HG03108 (cell line): ENCODE results near the gene GCK.
"Not testable (repeated sequence)": the region's sequence is repeated elsewhere in the genome, so short reads cannot be mapped to it uniquely, and the experiment has no call there.

ENCODE experiments used
- ATAC-seq: cut with Tn5 transposase; IDR thresholded peaks from one replicate; pipeline ENCODE4 v1.9.1; 2021; ENCODE audit warnings: moderate library complexity; ENCODE audit not compliant: unreplicated experiment

Gene GCK

DNA sequence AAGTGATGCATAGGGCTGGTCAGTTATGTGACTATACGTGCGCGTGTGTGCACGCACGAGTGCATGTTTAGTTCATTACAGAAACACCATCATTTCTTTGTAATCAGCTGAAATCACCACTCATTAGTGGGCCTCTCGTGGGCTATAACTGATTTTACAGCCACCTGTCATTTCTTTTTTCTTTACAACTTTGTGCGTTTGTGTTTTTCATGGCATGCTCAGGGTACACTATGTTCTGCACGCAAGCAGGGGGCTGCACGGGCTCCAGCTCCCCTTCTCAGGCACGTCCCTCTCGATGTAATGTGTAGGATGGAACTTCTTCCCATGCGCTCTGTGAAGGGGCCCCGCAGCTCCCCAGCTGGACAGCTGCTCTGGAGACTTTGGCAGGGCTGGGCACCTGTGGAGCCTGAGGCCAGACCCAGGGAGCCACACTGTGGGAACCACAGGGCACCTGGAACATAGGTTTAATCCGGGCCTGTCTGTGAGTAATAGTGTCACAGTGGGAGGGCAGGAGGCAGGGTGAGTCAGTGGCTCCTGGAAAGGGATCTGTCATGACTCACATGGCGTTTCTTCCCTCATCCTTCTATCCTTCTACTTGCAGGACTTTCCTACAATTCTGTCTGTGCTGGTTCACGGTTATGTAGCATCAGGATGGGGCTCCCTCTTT lies 4.9 kb downstream of the GCK start:
- no peak for ATAC-seq

DNA sequence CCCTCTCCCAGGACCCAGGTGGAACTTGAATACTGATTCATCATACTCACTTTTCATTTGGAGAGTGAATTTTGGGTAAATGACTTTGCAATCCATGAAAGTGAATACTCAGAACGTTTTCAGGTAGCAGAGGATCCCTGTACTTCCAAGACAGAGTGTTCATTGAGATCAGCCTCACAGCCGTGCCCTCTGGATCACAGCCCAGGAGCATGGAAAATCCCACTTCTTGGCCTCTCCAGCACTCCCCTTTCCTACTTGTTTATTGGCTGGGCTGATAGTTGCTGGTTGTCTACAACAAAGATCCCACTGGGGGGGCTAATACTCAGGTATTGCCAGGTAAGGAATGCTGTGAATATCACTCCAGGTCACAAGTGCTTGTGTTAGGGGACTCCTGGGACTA lies 5.9 kb downstream of the GCK start:
- no peak for ATAC-seq

DNA sequence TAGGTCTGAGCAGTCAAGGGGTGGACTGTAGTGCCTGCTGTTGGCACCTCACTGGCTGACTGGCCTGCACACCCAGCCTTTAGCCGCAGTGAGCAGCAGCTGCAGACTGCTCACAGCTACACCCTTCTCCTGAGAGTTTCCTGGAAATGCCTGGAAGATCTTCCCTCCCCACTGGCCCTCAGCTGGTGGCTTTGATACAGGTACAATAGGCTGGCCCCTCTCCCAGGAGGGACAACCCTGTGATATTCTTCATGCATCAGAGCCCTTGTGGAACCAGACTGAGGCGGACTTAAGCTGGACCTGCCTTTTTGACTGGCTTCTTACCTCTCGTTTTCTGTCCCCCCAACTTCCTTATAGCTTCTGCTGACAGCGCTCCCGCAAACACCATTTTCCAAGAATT lies 6.4 kb downstream of the GCK start:
- ATAC-seq, result no peak

DNA sequence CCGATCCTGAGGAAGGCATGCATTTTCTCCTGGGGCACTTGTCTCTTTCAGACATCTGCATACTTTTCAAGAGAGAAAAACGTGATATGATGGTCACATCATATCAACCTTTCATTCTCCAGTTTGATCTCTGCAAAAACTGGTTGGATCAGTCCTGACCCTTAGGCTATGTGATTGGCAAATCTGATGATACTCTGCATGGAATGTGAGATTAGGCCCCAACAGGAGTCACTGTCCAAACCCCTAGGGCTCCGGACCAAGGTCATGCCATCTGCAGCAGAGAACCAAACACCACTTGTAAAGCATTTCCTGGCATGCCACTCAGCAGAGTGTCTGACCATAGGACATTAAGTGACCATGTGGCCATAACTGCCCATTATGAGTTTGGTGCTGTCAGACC lies 8.6 kb downstream of the GCK start:
- no peak for ATAC-seq

DNA sequence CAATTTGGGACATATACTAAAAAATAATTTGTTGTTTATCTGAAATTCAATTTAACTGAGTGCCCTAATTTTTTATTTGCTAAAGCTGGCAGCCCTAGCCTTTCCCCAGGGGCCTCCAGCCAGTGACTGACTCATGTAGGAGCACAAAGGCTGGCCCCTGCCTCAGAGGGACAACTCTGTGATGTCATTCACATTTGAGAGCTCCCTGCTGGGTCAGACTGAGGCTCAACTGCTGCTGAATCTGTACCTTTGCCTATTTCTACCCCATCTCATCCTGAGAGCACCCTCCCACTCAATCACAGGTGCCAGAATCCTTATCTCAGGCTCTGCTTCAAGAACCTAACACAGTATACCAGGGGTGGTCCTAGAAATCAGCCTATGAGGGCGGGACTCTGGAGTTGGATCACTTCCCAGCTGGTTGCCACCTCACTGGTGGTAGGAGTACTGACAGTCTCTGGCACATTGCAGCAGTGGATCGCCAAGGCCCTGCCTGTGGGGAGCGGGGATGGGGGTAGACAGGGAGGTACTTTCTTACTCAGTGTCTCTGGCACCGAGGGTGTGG lies 11.6 kb downstream of the GCK start:
- ATAC-seq, result no peak

DNA sequence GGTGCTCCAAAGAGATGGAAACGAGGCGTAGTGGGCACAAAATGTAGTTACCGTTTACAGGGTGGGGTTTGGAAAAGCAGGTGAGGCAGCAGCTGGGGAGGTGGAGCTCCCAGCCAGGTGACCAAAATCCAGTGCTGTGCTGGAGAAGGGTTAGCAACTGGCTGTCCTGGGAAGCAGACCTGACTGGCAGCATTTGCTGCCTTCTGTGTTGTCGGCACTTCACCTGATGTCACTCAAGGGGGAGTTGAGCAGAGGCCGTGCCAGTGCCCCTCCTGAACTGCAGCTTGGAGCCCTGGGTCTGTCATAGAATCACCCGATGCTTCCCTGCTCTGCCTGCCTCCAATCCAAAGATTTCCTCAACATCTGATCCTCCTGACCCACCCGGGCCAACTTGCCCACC lies 12.8 kb downstream of the GCK start:
- ATAC-seq, result no peak

DNA sequence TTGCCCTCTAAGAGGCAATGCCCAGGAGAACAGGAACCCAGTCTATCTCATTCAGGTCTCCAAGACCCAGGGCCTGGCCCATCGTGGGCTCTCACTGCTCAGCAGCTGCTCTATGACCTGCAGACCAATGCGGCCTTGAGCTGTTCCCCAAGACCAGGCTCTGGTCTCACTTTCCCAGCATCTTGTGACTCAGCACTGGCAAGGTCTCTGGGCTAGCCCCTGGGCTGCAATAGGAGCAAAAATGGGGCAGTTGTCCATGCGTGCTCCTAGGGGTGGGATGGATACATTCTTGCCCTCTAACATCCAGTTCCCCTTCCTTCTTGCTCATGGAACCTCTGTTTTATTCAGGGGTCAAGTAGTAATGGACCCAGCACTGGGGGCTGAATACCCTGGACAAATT lies 13.5 kb downstream of the GCK start:
- no peak for ATAC-seq

DNA sequence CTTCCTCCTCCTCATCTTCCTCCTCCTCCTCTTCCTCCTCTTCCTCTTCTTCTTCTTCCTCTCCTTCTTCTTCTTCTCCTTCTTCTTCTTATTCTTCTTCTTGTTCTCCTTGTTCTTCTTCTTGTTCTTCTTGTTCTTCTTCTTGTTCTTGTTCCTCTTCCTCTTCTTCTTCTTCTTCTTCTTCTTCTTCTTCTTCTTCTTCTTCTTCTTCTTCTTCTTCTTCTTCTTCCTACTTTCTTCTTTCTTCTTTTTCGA lies 14.6 kb downstream of the GCK start:
- ATAC-seq, result not testable (repeated sequence)

DNA sequence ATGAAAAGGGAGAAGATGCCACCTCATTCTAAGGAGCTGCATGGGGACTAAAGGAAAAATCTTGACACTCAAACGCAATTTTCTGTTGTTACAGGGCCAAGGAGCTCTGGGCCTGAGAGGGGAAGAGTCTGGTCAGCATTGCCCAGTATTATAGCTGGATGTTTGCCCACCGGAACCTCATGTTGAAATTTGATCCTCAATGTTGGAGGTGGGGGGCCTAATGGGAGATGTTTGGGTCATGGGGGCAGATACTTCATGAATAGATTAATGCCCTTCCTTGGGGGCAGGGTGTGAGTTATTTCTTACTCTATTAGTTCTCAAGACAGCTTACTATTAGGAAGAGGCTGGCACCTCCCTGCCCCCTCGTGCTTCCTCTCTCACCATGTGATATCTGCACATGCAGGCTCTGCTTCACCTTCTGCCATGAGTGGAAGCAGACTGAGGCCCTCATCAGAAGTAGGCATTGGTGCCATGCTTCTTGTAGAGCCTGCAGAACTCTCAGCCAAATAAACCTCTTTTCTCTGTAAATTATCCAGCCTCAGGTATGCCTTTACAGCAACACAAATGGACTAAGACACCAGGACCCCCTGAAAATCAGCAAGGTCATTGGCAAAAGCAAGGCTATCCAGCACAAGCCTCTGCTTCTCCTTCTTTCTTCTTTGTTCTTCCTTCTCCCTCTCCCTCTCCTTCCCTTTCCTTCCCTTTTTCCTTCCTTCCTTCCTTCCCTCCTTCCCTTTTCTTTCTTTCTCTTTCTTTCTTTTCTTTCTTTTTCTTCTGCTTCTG lies 15.1 kb downstream of the GCK start:
- ATAC-seq, result no peak

DNA sequence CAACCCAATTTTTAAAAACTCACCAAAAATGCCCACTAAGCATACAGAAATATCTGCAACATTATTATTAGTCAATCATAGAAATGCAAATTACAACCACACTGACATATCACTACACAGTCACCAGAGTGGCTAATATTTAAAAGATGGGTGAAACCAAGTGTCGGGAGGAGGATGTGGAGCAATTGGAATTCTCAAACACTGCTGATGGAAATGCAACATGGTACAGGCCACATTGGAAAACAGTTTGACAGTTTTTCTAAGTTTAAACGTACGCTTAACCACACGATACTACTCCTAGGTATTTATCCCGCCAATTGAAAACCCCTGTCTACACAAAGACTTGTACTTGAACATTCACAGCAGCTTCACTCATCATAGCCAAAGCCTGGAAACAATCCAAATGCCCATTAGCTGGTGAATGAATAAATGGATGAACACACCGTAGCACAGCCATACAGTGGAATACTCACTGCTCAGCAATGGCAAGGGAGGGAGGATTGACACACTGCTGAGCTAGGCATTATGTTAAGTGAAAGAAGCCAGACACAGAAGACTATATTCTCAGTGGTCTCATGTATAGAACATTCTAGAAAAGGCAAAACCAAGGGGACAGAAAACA lies 16.3 kb downstream of the GCK start:
- no peak for ATAC-seq

DNA sequence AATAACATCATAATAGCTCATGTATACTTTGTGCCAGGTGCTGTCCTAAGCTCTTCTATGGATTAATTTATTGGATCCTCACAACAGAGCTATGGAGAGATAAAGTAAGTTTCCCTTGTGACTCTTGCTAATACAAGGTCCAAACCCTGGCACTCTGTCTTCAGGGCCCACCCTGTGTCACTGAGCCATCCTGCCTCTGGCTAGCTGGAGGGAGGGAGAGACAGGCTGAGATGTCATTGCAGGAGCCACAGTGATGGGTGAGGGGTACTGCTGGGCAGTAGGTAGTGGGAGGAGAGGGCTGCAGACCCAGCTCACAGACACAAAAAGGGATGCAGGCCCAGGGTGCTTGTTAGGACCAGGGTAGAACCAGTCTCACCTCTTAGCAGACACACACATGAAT lies 16.9 kb downstream of the GCK start:
- ATAC-seq, result no peak

DNA sequence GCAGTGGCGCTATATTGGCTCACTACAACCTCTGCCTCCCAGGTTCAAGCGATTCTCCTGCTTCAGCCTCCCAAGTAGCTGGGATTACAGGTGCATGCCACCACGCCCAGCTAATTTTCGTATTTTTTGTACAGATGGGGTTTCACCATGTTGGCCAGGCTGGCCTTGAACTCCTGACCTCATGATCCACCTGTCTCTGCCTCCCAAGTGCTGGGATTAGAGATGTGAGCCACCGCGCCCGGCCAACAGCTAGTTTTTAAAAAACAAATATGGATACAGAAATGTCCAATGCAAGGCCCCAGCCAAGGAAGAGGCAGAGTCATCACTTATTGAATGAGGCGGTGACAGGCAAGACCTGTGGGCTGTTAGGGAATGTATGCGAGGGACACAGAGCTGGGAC lies 17.3 kb downstream of the GCK start:
- not testable (repeated sequence) for ATAC-seq

DNA sequence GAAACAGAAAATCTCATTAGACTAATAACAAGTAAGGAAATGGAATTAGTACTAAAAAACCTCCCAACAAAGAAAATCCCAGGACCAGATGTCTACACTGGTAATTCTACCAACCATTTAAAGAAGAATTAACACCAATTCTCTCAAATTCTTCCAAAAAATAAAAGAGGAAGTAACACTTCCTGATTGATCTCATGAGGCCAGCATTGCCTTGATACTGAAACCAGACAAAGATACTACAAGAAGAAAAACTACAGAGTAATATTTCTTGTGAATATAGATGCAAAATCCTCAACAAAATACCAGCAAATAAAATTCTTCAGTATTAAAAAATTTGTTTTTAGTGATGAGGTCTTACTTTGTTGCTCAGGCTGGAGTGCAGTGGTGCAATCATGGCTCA lies 21.3 kb downstream of the GCK start:
- peak; percentile 49 for ATAC-seq

DNA sequence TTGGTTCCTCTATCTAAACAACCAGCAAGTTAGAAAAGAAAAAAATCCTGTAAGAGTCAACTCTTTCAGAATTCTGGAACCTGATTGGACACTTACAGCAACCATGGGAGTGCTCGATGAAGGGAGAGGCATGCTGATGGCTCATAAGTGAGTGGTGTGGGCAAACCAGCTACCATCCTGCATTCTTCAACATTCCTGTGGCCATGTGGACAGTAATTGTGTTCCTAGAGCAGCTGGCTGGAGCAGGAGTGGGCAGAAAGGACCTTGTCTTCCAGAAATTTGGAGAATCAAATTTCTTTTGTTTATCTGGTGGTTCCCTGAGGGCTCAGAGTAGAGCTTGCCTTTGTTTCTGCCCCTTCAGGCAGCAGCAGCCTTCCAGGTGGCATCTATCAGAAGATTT lies 25.6 kb downstream of the GCK start:
- ATAC-seq, result no peak

DNA sequence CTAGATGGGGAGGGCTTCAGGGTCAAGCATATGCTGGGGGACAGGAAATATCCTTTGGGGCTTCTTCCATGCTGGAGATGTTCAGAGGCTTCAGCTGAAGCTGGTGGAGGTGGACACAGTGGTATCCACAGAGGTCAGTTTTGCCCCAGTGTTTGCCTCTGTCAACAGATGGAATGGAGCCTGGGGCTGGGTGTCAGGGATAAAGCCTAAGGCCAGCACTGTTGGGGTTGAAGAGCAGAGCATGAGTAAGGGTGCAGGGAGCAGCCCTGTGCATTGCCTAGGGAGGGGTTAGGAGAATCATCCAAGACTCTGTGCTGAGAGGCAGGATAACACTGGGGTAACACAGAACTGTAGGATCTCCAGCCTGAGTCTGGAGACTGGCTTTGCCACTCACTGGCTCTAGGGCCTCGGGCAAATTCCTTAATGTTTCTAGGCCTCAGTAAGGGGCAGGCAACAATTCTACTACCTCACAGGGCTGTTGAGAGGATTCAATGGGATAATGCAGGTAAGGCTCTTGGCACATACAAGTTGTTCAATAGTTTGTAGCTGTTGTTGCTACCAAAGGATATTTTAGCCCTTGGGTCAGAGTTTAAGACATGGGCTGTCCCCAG lies 26.3 kb downstream of the GCK start:
- no peak for ATAC-seq

DNA sequence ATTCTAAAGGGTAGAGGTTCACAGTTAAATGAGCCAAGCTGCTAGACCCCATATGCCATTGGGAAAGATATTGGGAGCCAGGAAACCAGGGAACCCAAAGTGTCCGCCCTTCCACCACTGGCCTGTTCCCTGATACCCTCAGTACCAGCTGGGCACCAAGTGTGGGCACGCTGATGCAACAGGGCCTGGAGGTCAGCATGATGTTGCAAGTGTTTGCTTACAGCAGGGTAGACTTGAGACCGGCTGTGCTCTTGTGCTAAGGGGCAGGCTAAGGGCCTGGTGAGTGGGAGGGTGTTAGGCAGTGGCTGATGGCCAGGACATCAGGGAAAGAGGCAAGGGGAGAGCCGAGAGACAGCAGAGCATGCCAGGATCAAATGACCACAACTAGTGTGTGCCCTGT lies 27.1 kb downstream of the GCK start:
- ATAC-seq, result no peak

DNA sequence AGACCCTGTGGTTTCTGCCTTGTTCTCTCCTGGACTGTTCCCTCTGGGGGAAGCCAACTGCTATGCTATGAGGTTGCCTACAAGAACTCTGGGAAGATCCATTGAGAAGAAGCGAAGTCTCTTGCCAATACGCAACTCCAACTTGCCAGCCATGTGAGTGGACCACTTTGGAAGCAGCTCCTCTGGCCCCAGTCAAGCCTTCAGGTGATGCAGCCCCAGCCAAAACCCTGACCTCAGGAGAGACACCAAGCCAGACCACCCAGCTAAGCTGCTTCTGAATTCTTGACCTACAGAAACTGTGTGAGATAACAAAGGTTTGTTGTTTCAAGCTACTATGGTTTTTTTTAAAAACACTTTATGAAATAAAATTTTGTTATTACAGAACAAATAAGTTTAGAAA lies 27.9 kb downstream of the GCK start:
- ATAC-seq, result no peak

DNA sequence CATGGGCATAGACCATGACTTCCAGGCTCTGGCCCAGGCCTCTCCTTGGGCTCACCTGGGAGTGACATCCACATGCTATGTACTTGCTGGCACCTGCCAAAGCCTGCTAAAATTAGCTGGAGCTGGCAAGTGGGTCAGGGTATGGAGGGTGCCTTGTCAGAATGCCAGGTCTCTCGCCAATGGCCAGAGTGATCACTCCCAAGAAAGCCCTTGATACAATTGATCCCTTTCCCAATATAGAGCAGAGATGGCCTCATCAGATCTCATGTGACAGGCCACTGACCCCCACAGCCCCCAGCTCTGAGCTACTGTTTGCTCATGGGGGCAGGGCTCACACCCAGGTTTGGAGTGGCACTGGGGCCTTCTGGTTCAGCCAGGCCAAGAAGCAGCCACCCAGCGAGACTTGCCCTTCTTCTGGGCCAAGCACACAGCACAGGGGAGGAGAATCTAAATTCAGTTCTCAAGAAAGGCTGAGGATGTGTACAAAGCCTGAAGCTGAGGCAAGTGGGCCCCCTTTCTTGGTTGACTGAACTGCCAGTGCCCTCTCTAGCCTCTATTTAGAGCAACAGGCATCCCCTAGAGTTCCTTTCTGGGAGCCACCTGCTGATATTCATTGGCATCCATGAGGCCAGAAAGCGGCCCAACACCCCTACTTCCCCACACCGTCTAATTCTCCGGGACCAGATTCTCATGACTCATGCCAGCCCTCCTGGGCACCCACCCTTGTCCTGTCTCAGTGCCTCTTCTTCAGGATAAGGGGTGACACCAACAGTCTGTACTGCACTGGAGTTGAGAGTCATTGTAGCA lies 29.2 kb downstream of the GCK start:
- ATAC-seq, result no peak

DNA sequence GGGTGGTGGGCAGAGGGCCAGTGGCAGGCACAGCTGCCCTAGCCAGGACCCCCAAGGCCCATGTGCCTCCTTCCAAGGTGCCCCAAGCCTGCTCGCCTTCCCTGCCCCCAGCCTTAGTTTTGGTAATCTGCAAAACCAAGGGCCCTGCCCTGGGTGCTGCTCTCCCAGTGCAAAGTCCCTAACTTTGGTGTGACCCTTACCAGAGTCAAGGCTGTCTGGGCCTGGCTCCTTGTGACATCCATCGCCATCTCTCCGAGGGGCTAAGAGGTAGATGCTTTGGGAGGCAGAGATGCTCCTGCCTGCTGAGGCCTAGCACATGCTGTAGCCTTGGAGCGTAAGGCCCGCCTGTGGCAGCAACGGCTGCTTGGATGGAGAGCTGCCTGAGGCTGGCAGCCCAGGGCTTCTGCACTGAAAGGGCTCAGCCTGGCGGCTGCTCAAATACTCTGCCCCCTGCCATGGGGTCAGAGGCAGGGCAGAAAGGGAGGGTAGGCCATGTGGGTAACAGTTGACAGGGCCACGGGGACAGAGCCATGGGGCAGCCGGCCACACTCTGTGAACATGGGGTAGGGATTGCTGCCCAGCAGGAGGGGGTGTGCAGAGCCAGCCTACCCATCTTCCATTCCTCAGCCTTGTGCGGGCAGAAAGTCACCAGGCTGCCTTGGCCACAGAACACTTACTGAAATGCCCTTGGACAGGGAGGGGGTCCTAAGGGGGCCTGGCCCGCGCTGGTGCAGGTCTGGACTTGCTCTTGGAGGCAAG lies 30.2 kb downstream of the GCK start:
- no peak for ATAC-seq

DNA sequence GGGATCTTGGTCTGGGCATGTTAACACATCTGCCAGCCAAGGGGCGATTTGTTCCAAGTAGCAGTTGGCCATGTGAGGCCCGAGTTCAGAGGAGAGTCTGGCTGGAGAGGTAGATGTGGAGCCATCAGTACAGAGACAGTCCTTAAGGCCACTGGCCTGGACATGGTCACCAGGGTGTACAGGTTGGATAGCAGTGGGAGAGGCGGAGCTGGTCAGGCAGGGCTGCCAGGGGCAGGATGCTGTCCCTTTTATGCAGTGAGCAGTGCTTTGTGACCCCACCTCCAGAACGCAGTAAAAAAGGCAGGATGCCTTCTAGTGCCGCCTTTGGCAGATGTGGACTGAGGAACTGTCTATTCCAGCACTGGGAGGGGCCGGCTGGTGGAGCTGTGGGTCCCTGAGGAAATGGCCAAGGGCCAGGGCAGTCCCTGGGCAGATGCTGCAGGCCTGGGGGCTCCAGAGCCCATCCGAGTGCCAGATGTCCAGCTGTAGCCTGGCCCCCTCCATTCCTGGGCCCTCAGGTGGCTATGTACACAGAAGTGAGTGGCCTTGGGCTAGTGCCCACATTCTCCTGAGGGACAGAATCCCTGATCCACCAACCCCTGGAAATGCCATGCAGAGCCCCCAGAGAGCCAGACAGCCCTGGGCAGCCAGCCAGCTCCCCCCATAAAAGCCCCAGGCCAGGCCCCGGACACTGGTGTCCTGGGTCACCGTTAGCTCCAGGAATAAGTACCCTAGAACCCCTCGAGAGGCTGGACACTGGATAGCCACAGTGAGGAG lies 31.0 kb downstream of the GCK start:
- ATAC-seq, result no peak
